ENCODE data around the gene FPR1.

FPR1 gene

DNA sequence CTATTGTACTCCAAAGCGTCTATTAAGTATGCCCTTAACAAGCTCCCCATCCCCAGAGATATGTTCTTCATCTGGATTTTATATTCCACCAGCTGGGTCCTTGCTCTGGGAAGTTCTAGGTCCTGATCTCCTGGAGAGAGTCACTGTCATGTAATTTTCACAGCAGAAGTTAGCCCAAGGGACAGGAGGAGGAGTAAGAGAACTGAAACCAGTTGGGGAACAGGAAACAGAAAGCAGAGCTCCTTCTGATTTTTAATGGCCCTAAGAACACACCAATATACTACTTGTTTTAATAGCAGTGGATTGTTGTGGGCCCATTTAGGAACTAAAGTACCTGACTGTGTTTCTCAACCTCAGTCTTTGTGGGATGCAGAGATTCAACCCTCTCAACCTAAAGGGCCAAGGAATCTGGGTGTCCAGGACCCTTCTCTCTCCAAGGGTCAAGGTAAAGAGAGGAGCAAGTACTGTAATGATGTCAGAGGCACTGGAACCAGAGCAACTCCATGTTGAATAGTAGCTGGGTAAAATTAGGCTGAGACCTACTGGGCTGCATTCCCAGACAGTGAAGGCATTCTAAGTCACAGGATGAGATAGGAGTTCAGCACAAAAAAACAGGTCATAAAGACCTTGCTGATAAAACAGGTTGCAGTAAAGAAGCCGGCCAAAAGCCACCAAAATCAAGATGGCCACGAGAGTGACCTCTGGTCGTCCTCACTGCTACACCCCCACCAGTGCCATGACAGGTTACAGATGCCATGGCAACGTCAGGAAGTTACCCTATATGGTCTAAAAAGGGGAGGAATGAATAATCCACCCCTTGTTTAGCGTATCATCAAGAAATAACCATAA, 35.2 kb upstream of the FPR1 start:
- TF ChIP-seq CTCF (IDR thresholded peaks at IDR 0.05; ENCODE audit: low read depth, low read length) = no peak
- DNase-seq (ENCODE audit: extremely low read depth, low read depth) = no peak

DNA sequence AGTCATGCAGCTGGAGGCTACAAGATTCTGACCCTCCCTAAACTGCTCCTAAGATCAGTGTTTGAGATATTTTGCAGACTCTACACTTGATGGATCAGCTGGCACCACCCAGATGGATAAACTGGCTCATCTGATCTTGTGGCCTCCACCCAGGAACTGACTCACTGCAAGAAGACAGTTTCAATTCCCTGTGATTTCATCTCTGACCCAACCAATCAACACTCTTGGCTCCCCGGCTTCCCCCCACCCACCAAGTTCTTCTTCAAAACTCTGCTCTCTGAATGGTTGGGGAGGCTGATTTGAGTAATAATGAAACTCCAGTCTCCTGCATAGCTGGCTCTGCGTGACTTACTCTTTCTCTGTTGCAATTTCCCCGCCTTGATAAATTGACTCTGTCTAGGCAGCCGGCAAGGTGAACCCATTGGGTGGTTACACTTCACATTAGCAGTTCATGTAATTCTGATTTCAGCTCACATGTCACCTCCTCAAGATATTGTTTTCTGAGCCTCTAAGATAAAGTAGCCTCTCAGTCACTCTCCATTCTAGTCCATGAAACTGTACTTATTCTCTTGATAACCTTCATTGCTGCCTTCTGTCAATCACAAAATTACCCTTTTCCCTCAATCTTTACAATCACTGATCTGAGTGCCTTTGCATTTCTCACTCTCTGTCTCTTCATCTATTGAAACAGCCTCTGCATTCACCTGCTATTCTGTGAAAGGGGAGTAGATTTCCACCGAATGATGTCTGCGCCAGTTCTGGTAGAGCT, 33.4 kb upstream of the FPR1 start:
- peak; percentile 23 for DNase-seq (ENCODE audit: extremely low read depth, low read depth)
- no peak for TF ChIP-seq CTCF (IDR thresholded peaks at IDR 0.05; ENCODE audit: low read depth, low read length)

DNA sequence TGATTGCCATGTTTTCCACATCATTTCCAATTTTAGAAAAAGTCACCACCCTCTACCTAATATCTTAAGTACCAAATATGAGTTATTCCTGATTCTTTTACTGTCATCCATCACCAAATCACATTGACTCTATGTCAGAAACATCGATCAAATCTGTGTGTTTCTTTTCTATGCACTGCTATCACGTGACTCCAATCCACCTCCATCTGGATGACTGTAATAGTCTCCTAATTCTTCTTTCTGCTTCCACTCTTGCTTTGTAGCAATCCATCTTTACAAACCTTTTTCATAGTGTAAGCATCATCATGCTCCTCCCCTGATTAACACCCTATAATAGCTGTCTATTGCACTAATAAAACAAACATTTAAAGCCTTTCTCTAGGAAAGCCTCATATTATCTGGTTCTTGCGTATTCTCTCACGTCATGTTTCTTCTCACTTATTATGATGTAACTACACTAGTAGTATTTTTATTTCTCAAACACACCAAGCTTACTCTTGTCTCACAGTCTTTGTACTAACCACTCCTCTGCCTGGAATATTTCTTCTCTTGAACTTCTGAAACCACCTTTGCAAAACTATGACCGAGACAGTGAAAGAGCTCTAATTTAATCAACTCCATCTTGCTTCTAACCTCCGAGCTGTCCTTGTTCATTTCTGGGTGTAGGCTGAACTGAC, 32.6 kb upstream of the FPR1 start:
- no peak for TF ChIP-seq CTCF (IDR thresholded peaks at IDR 0.05; ENCODE audit: low read depth, low read length)

DNA sequence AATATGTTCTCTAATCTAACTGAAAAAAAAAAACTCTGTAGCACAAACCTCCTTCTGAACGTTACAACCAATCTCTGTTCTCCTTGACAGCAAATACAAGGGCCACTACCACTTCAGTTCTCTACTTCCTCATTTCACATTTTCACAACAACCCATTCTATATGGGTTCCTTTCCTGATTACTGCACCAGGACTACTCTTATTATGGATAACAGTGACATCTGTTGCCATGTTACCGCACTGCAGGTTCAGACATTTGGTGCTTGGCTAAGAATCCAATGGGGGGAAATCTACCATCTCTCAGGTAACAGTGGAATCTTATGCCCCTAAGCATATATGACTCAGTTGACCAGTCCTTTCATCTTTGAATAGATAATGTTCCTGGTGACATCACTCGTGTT, 31.7 kb upstream of the FPR1 start:
- TF ChIP-seq CTCF (IDR thresholded peaks at IDR 0.05; ENCODE audit: low read depth, low read length) = no peak

More for the DNA sequence above, 32.6 kb upstream of the FPR1 start:
- no peak for DNase-seq (ENCODE audit: extremely low read depth, low read depth)

DNA sequence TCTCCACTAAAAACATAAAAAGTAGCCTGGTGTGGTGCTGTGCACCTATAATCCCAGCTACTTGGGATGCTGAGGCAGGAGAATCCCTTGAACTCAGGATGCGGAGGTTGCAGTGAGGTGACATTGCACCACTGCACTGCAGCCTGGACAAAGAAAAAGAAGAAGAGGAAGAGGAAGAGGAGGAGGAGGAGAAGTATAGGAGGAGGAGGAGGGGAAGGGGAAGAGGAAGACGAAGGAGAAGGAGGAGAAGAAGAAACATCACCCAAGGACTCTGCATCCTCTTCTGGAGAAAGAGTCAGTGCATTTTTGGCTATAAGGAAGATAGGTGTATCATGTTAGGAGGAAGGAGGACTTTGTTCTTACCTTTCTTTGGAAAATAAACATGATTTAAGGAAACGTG, 30.3 kb upstream of the FPR1 start:
- no peak for TF ChIP-seq CTCF (IDR thresholded peaks at IDR 0.05; ENCODE audit: low read depth, low read length)
- no peak for DNase-seq (ENCODE audit: extremely low read depth, low read depth)

More for the DNA sequence above, 31.7 kb upstream of the FPR1 start:
- no peak for DNase-seq (ENCODE audit: extremely low read depth, low read depth)

DNA sequence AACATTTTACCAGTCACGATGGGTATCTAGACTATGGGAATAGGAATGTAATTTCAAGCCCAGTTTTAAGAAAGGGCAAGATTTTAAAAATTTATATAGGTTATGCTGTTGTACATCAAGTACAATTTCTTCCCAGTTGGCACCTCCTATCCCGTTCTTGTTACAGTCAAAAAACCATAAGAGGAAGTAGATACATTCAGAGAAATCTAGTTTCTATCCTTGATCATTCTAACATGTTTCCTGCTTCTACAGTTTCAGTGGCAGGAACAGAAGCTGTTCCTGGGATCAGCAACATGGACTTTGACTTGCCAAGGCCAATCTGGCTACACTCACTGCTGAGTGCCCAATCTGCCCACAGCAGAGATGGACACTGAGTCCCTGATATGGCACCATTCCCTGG, 28.6 kb upstream of the FPR1 start:
- no peak for TF ChIP-seq CTCF (IDR thresholded peaks at IDR 0.05; ENCODE audit: low read depth, low read length)
- no peak for DNase-seq (ENCODE audit: extremely low read depth, low read depth)

Measured in AG09319 (cell line).